Mesothelial cell of epicardium (in vitro differentiated cells): ENCODE data around the gene TMEM109. TPM values are rescaled to one million over a fixed set of nuclear protein-coding genes. Genes with fewer than 3 reads are reported as not detected.

Experiments used
- DNase-seq, 2 experiments: peaks; one replicate each; pipeline ENCODE4 v3.0.0; 2021; ENCODE audit warnings: low spot score in 2 of 2; ENCODE audit not compliant: unreplicated experiment in 2 of 2
- H3K27ac Mint-ChIP-seq: 2 replicates; pipeline ENCODE4 v1.8.0; 2021; ENCODE audit warnings: mixed read lengths
- H3K27me3 Mint-ChIP-seq: 2 replicates; pipeline ENCODE4 v1.8.0; 2021; ENCODE audit warnings: low read depth, mixed read lengths
- H3K36me3 Mint-ChIP-seq: 2 replicates; pipeline ENCODE4 v1.8.0; 2021; ENCODE audit warnings: mixed read lengths
- H3K4me1 Mint-ChIP-seq: 2 replicates; pipeline ENCODE4 v1.8.0; 2021; ENCODE audit warnings: mixed read lengths
- H3K4me3 Mint-ChIP-seq: 2 replicates; pipeline ENCODE4 v1.8.0; 2021; ENCODE audit warnings: mild to moderate bottlenecking, moderate library complexity, mixed read lengths
- H3K9me3 Mint-ChIP-seq: 2 replicates; pipeline ENCODE4 v1.8.0; 2021; ENCODE audit warnings: mixed read lengths
- total RNA-seq: library from RNA; stranded (reverse); gene quantifications from 3 replicates; pipeline ENCODE4 v1.2.1, GENCODE V29; 2021
- TF ChIP-seq, protein P1 (sequence below): fragments of 200-600 bp; sonication (generic); IDR thresholded peaks from one replicate; pipeline ENCODE4 v1.5.0; 2021; ENCODE audit warnings: antibody characterized with exemption; ENCODE audit not compliant: unreplicated experiment

The TMEM109 gene
- total RNA-seq, 1 donor from 2014 or later = 56.8 TPM

DNA sequence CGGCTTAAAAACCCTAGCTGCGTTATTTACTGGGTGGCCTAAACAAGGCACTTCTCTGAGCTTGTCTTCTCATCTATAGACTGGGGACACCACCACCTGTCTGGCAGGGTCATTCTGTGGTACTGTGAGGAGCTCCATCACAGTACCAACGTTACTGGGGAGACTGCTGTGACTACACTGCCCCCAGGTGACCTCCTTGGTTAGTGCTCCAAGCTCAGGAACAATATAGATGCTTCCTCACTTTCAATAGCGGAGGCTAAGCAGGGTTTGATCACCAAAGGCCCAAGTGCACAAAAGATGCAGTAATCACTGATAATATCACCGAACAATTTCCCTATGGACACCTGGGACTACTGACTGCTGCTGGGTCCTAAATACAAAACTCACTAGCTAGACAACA, 26.4 kb upstream of the TMEM109 start:
- no peaks in the 10 kb centered on the region for H3K27me3 Mint-ChIP-seq
- no peak overlapping the region for H3K27ac Mint-ChIP-seq
- no peak for DNase-seq
- H3K4me3 Mint-ChIP-seq = no peak overlapping the region
- H3K4me1 Mint-ChIP-seq = peaks cover 8% of the 10 kb centered on the region
- TF ChIP-seq, protein P1, sequence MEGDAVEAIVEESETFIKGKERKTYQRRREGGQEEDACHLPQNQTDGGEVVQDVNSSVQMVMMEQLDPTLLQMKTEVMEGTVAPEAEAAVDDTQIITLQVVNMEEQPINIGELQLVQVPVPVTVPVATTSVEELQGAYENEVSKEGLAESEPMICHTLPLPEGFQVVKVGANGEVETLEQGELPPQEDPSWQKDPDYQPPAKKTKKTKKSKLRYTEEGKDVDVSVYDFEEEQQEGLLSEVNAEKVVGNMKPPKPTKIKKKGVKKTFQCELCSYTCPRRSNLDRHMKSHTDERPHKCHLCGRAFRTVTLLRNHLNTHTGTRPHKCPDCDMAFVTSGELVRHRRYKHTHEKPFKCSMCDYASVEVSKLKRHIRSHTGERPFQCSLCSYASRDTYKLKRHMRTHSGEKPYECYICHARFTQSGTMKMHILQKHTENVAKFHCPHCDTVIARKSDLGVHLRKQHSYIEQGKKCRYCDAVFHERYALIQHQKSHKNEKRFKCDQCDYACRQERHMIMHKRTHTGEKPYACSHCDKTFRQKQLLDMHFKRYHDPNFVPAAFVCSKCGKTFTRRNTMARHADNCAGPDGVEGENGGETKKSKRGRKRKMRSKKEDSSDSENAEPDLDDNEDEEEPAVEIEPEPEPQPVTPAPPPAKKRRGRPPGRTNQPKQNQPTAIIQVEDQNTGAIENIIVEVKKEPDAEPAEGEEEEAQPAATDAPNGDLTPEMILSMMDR = no peak
- peaks cover 25% of the 10 kb centered on the region for H3K36me3 Mint-ChIP-seq
- H3K9me3 Mint-ChIP-seq = no peaks in the 10 kb centered on the region

DNA sequence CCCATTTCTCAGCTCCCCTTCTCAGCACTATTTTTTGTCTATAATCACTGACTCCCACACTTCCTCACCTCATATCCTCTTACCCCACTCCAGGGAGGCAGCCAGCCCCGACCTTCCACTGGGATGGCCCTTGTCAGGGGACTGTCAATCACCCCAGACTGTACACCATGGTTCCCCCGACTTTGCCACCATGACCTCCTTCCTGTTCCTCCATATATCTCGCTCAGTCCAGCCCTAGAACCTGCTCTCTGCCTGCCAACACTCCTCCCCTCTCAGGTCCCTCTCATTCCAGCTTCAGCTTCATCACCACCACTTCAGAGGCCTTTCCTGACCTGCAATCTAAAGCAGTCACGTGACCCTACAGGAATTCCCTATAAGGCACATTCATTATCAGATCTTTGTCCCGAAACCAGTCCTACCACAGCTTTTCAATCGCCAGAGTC, 24.1 kb upstream of the TMEM109 start:
- Mint-ChIP-seq H3K27ac (peak overlapping the region; percentile 72), H3K4me3 (no peak overlapping the region), H3K36me3 (peaks cover 28% of the 10 kb centered on the region), H3K9me3 (no peaks in the 10 kb centered on the region), H3K27me3 (no peaks in the 10 kb centered on the region), H3K4me1 (peaks cover 8% of the 10 kb centered on the region)
- no peak for DNase-seq
- TF ChIP-seq, protein P1 = no peak

DNA sequence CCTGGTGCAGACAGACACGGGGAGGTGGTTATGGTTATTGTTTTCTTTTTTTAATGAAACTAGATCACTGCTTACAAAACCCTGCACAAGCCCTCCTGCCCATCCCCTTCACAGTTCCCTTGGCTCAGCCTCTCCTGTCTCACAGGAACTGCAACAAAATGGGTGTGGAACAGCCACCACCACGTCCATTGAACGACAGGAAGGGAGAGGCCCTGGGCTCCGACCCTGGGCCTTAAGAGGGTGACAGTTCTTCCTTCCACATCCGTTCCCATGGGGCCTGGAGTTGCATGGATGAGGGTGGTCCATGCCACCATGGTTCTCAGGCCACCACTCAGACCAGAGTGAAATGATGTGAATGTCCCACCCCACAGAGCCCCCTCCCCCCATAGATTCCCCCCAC, 23.3 kb upstream of the TMEM109 start:
- H3K4me3 Mint-ChIP-seq = no peak overlapping the region

DNA sequence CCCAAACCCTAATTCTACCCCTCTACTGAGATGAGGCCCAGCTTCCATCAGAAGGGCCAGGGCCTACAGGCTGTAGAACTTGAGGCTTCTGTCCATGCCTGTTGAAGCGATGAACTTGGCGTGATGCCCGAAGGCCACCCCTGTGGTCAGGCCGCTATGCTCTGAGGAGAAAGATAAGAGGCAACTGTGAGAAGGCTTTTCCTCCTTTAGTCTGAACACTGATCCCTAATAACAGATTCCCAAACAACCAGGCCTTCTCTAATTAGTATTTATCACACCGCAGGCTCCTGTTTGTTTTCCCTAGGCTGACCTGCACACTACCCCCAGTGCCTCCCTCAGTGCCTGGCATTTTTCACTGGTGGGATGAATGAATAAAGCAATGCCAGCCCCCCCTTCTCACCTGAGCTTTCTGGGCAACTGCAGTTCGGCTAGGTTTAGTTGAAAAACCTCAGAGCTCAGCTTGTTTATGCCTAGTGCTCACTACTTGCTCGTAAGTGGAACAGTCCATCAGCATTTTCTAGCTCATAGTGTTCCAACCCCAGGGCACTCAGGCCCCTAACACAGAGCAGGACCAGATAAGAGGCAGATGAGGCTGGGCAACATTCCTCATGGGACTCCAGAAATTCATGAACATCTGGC, 22.7 kb upstream of the TMEM109 start:
- H3K27me3 Mint-ChIP-seq = no peaks in the 10 kb centered on the region

More for the DNA sequence above, 23.3 kb upstream of the TMEM109 start:
- no peaks in the 10 kb centered on the region for H3K9me3 Mint-ChIP-seq
- DNase-seq = no peak
- H3K27ac Mint-ChIP-seq = no peak overlapping the region
- peaks cover 26% of the 10 kb centered on the region for H3K36me3 Mint-ChIP-seq
- TF ChIP-seq, protein P1 = no peak
- peaks cover 8% of the 10 kb centered on the region for H3K4me1 Mint-ChIP-seq
- H3K27me3 Mint-ChIP-seq = no peaks in the 10 kb centered on the region

DNA sequence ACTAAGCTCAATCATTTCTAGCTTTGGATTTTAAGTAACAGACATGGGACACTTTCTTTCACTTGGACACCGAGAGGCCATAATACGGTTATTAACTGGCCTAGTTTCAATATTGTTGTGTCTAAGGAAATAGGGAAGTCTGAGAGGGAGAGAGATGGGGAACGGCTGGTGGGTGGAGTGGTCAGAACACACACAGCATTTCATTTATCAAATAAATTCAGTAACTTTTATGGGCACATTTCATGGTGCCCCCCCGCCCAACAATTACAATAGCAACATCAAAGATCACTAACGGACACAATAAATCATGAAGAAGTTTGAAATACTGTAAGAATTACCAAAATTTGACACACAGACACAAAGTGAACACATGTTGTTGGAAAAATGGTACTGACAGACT, 18.3 kb upstream of the TMEM109 start:
- Mint-ChIP-seq H3K4me1 (peaks cover 2% of the 10 kb centered on the region), H3K9me3 (no peaks in the 10 kb centered on the region), H3K27me3 (no peaks in the 10 kb centered on the region), H3K4me3 (no peak overlapping the region), H3K27ac (no peak overlapping the region), H3K36me3 (peaks cover 34% of the 10 kb centered on the region)
- TF ChIP-seq, protein P1 = no peak
- DNase-seq = no peak

More for the DNA sequence above, 22.7 kb upstream of the TMEM109 start:
- H3K4me3 Mint-ChIP-seq = no peak overlapping the region
- DNase-seq = no peak
- TF ChIP-seq, protein P1 = no peak
- no peaks in the 10 kb centered on the region for H3K9me3 Mint-ChIP-seq
- peaks cover 8% of the 10 kb centered on the region for H3K4me1 Mint-ChIP-seq
- peak overlapping the region; percentile 12 for H3K27ac Mint-ChIP-seq
- peaks cover 27% of the 10 kb centered on the region for H3K36me3 Mint-ChIP-seq
